ENCODE results near the gene NPAS4. TPM values are rescaled to one million over a fixed set of nuclear protein-coding genes. Genes with fewer than 3 reads are reported as not detected.

The NPAS4 gene
- total RNA-seq, 1 donor from 2014 or later, result not detected

DNA sequence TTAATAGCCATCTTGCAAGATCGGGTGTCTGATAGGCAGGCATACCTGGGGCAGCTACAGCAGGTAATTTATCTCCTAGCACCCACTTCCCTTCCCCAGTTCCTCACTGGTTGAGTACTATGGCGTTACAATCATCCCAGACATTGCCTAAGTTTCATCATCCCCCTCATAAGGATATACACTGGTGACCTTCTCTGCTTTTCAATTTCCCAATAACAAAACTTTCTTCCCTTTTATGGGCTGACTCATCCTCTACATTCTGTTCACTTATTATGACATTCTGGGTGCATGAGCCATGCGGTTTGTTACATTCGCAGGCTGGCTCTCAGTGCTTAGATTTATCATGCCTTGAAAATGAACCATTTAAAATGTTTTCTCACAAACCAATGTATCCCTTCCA lies 22.8 kb downstream of the NPAS4 start:
- DNase-seq (no peak), ATAC-seq (peak; percentile 63)
- peaks cover 7% of the 10 kb centered on the region for H3K9me3 ChIP-seq
- no peaks in the 10 kb centered on the region for H3K36me3 ChIP-seq
- no peak overlapping the region for H3K4me3 ChIP-seq
- TF ChIP-seq, protein P1, sequence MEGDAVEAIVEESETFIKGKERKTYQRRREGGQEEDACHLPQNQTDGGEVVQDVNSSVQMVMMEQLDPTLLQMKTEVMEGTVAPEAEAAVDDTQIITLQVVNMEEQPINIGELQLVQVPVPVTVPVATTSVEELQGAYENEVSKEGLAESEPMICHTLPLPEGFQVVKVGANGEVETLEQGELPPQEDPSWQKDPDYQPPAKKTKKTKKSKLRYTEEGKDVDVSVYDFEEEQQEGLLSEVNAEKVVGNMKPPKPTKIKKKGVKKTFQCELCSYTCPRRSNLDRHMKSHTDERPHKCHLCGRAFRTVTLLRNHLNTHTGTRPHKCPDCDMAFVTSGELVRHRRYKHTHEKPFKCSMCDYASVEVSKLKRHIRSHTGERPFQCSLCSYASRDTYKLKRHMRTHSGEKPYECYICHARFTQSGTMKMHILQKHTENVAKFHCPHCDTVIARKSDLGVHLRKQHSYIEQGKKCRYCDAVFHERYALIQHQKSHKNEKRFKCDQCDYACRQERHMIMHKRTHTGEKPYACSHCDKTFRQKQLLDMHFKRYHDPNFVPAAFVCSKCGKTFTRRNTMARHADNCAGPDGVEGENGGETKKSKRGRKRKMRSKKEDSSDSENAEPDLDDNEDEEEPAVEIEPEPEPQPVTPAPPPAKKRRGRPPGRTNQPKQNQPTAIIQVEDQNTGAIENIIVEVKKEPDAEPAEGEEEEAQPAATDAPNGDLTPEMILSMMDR (IDR thresholded peaks at IDR 0.05), result no peak
- no peak overlapping the region for H3K27ac ChIP-seq
- no peaks in the 10 kb centered on the region for H3K4me1 ChIP-seq
- no peaks in the 10 kb centered on the region for H3K27me3 ChIP-seq
- intact Hi-C loops (cut with DNase I), result no loop called here

DNA sequence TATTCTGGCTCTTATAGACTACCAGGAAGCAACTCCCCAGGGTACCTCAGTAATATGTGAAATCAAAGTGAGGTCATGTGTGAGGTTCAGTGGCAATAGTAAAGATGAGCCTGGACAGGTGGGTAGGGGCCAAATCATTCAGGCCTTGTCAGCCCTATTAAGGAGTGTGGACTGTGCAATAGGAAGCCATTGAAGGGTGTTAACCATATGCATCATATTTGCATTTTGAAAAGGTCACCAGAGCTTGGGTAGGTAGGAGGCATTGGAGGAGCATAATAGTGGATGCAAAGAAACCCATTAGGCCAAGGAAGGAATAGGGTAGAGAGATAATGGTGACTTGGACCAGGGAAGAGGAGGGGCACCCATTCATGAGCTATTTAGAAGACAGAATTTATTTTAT lies 26.2 kb downstream of the NPAS4 start:
- Histone ChIP-seq H3K4me1 (no peaks in the 10 kb centered on the region), H3K36me3 (no peaks in the 10 kb centered on the region), H3K9me3 (peaks cover 7% of the 10 kb centered on the region), H3K27me3 (no peaks in the 10 kb centered on the region), H3K27ac (no peak overlapping the region), H3K4me3 (no peak overlapping the region)
- TF ChIP-seq, protein P1 (IDR thresholded peaks at IDR 0.05), result no peak
- no peak for ATAC-seq
- intact Hi-C loops (cut with DNase I), result no loop called here
- DNase-seq, result no peak

DNA sequence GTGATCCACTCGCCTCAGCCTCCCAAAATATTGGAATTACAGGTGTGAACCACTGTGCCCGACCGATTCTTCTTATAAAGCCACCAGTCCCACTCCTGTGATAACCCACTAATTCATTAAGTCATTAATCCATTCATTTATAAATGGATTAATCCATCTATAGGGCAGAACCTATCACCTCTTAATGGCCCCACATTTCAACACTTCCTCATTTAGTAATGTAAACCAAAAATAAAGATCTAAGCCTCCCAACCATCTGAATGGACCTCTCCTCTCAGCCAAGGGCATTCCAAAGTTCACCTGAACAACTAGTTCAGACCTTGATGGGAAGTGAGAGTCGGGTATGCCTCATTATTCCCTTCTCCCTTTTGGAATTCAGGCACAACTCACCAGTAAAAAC lies 27.7 kb downstream of the NPAS4 start:
- Histone ChIP-seq H3K9me3 (peaks cover 3% of the 10 kb centered on the region), H3K36me3 (no peaks in the 10 kb centered on the region), H3K27me3 (no peaks in the 10 kb centered on the region), H3K27ac (no peak overlapping the region), H3K4me1 (no peaks in the 10 kb centered on the region), H3K4me3 (no peak overlapping the region)
- DNase-seq, result no peak
- intact Hi-C loops (cut with DNase I), result no loop called here
- no peak for ATAC-seq
- TF ChIP-seq, protein P1 (IDR thresholded peaks at IDR 0.05), result no peak

DNA sequence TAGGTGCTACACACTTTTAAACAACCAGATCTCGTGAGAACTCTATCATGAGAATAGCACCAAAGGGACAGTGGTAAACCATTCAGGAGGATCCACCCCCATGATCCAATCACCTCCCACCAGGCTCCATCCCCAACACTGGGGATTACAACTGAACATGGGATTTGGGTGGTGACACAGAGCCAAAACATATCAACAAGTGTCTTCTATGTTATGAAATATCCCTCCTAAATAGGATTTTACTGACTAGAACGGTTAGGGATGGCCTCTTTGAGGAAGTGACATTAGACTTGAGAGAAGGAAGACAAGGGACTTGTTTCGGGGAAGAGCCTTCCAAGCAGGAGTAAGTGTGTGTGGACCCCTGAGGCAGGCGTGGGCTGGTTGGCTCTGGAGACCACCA lies 29.7 kb downstream of the NPAS4 start:
- intact Hi-C loops (cut with DNase I), result no loop called here
- no peak for DNase-seq
- no peaks in the 10 kb centered on the region for H3K4me1 ChIP-seq
- H3K4me3 ChIP-seq, result no peak overlapping the region
- TF ChIP-seq, protein P1 (IDR thresholded peaks at IDR 0.05), result no peak
- ATAC-seq, result no peak
- no peaks in the 10 kb centered on the region for H3K9me3 ChIP-seq
- H3K27me3 ChIP-seq, result no peaks in the 10 kb centered on the region
- no peak overlapping the region for H3K27ac ChIP-seq
- no peaks in the 10 kb centered on the region for H3K36me3 ChIP-seq

DNA sequence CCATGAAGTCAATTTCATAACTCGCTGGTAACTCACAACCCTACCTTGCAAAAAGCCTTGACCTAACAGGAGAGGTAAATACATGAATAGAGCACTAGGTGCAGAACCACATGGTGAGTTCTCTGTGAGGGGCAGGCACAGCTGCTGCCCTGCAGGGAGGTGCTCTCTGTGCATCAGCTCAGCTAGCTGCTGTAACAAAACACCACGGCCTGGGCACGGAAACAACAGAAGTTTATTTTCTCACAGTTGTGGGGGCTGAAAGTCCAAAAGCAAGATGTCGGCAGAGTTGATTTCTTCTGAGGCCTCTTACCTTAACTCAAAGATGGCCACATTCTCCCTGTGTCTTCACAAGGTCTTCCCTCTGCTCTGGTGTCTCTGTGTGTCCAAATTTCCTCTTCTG lies 30.8 kb downstream of the NPAS4 start:
- Histone ChIP-seq H3K27ac (no peak overlapping the region), H3K4me1 (no peaks in the 10 kb centered on the region), H3K27me3 (no peaks in the 10 kb centered on the region), H3K4me3 (no peak overlapping the region), H3K36me3 (no peaks in the 10 kb centered on the region), H3K9me3 (no peaks in the 10 kb centered on the region)
- intact Hi-C loops (cut with DNase I), result no loop called here
- no peak for DNase-seq
- no peak for ATAC-seq
- TF ChIP-seq, protein P1 (IDR thresholded peaks at IDR 0.05), result no peak

DNA sequence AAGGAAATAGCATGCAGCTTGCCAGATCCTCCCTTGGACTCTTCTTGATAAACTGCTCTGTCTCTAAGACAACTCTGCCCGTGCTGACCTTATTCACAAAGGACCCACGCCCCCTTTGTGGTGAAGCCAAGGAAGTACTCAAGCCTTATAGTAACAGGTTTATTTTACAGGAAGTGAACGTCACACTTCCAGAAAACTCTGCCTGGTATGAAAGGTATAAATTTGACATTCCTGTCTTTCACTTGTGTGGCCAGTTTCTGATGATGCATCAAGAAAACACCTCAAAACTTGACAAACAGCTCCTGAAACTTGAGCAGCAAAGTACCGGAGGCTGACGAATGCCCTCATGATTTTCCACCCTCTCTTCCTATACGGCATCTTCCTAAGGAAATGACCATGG lies 33.4 kb downstream of the NPAS4 start:
- Histone ChIP-seq H3K4me1 (no peaks in the 10 kb centered on the region), H3K27me3 (no peaks in the 10 kb centered on the region), H3K4me3 (no peak overlapping the region), H3K9me3 (no peaks in the 10 kb centered on the region), H3K36me3 (no peaks in the 10 kb centered on the region), H3K27ac (no peak overlapping the region)
- intact Hi-C loops (cut with DNase I), result no loop called here
- no peak for ATAC-seq
- DNase-seq, result no peak
- TF ChIP-seq, protein P1 (IDR thresholded peaks at IDR 0.05), result no peak
